IMR-90 (cell line): ENCODE data around the gene TSHB. TPM values are rescaled to one million over a fixed set of nuclear protein-coding genes. Genes with fewer than 3 reads are reported as not detected.

Experiments used
- ATAC-seq: fragments of 200-7000 bp; cut with Tn5 transposase; 2 replicates; pipeline ENCODE4 v1.9.1; 2020; ENCODE audit warnings: low read depth, mild to moderate bottlenecking, moderate library complexity
- Bru-seq: library from RNA; stranded (reverse); fragments of 400-500 nt; gene quantifications from one replicate; lab custom pipeline; 2021; lab: Mats Ljungman, UMichigan
- BruChase-seq, 2 experiments: library from RNA; stranded (reverse); fragments of 400-500 nt; gene quantifications; one replicate each; lab custom pipeline; 2021; lab: Mats Ljungman, UMichigan
- BruUV-seq: library from RNA; stranded (reverse); fragments of 400-500 nt; replicated peaks from 2 replicates; lab custom pipeline; 2021; lab: Mats Ljungman, UMichigan
- CTCF ChIA-PET: fragments of 300-600 bp; formaldehyde crosslinking; extraction: SDS; loops from one replicate; lab custom pipeline; 2021; ENCODE audit warnings: antibody characterized with exemption; lab: Yijun Ruan, JAX
- POLR2A ChIA-PET: fragments of 300-600 bp; sonication (Branson Sonifier 250); formaldehyde crosslinking; loops from one replicate; lab custom pipeline; 2022; ENCODE audit warnings: antibody characterized with exemption; ENCODE audit not compliant: unreplicated experiment; lab: Charles Lee
- DNase-seq: peaks from one replicate; pipeline ENCODE4 v3.0.0; 2013
- H2AFZ ChIP-seq: replicated peaks from 2 replicates; pipeline ENCODE3; 2013; ENCODE audit warnings: low read length, mild to moderate bottlenecking; ENCODE audit not compliant: poor library complexity
- H2AK5ac ChIP-seq: 2 replicates; pipeline ENCODE4 v1.6.1; 2013; ENCODE audit warnings: low read depth, low read length, inconsistent platforms
- H2AK9ac ChIP-seq: replicated peaks from 2 replicates; pipeline ENCODE3; 2013; ENCODE audit warnings: mild to moderate bottlenecking, low read depth, low read length, moderate library complexity; ENCODE audit not compliant: poor library complexity
- H2BK120ac ChIP-seq: 2 replicates; pipeline ENCODE4 v1.6.1; 2013; ENCODE audit warnings: low read depth, low read length, inconsistent platforms
- H2BK15ac ChIP-seq: 3 replicates; pipeline ENCODE4 v1.6.1; 2013; ENCODE audit warnings: low read depth, low read length, inconsistent platforms
- H2BK20ac ChIP-seq: 2 replicates; pipeline ENCODE4 v1.6.1; 2013; ENCODE audit warnings: low read depth, mild to moderate bottlenecking, inconsistent platforms, low read length, moderate library complexity
- H2BK5ac ChIP-seq: 2 replicates; pipeline ENCODE4 v1.6.1; 2013; ENCODE audit warnings: mild to moderate bottlenecking, low read depth, low read length, inconsistent platforms; ENCODE audit not compliant: poor library complexity, severe bottlenecking
- H3K14ac ChIP-seq: replicated peaks from 2 replicates; pipeline ENCODE4 v1.6.1; 2013; ENCODE audit warnings: low read depth, low read length, inconsistent platforms
- H3K18ac ChIP-seq: 2 replicates; pipeline ENCODE4 v1.6.1; 2013; ENCODE audit warnings: low read depth, low read length, control low read depth
- H3K23ac ChIP-seq: 2 replicates; pipeline ENCODE4 v1.6.1; 2013; ENCODE audit warnings: low read depth, low read length, inconsistent platforms
- H3K27ac ChIP-seq: 2 replicates; pipeline ENCODE4 v1.5.1; 2013; ENCODE audit warnings: mild to moderate bottlenecking, control low read depth, low read length; ENCODE audit not compliant: insufficient read depth
- H3K27me3 ChIP-seq: 2 replicates; pipeline ENCODE4 v1.6.1; 2013; ENCODE audit warnings: low read length; ENCODE audit not compliant: control insufficient read depth, insufficient read depth
- H3K36me3 ChIP-seq: 2 replicates; pipeline ENCODE4 v1.6.1; 2013; ENCODE audit warnings: low read length, mixed read lengths; ENCODE audit not compliant: control insufficient read depth, insufficient read depth
- H3K4ac ChIP-seq: 2 replicates; pipeline ENCODE4 v1.6.1; 2013; ENCODE audit warnings: low read depth, low read length, inconsistent platforms
- H3K4me1 ChIP-seq: 2 replicates; pipeline ENCODE4 v1.6.1; 2013; ENCODE audit warnings: low read length, mixed read lengths; ENCODE audit not compliant: control insufficient read depth, insufficient read depth
- H3K4me2 ChIP-seq: 2 replicates; pipeline ENCODE4 v1.6.1; 2013; ENCODE audit warnings: low read depth, mild to moderate bottlenecking, control low read depth, low read length, moderate library complexity
- H3K4me3 ChIP-seq: 2 replicates; pipeline ENCODE4 v1.5.1; 2013; ENCODE audit warnings: low read depth, mild to moderate bottlenecking, control low read depth, low read length, moderate library complexity; ENCODE audit not compliant: insufficient read depth
- H3K56ac ChIP-seq: 2 replicates; pipeline ENCODE4 v1.6.1; 2013; ENCODE audit warnings: low read length, inconsistent platforms; ENCODE audit not compliant: insufficient read depth; ENCODE audit errors: extremely low read depth
- H3K79me1 ChIP-seq, 2 experiments: 2 replicates each; pipeline ENCODE4 v1.6.1; 2013; ENCODE audit warnings: low read length in 2 of 2, inconsistent platforms in 1 of 2, low read depth in 1 of 2
- H3K9ac ChIP-seq: 2 replicates; pipeline ENCODE4 v1.6.1; 2013; ENCODE audit warnings: low read depth, low read length, control low read depth
- H3K9me1 ChIP-seq: 2 replicates; pipeline ENCODE4 v1.6.1; 2013; ENCODE audit warnings: low read length, inconsistent platforms; ENCODE audit not compliant: insufficient read depth
- H3K9me3 ChIP-seq: 2 replicates; pipeline ENCODE4 v1.6.1; 2013; ENCODE audit warnings: low read length; ENCODE audit not compliant: control insufficient read depth, insufficient read depth
- H4K20me1 ChIP-seq: 2 replicates; pipeline ENCODE4 v1.6.1; 2013; ENCODE audit warnings: low read length, inconsistent platforms; ENCODE audit not compliant: insufficient read depth
- H4K5ac ChIP-seq: 2 replicates; pipeline ENCODE4 v1.6.1; 2013; ENCODE audit warnings: mild to moderate bottlenecking, low read depth, low read length, control low read depth
- H4K8ac ChIP-seq, 2 experiments: 2 replicates each; pipeline ENCODE4 v1.6.1; 2013; ENCODE audit warnings: low read depth in 2 of 2, low read length in 2 of 2, control low read depth in 1 of 2, inconsistent platforms in 1 of 2
- H4K91ac ChIP-seq: 2 replicates; pipeline ENCODE4 v1.6.1; 2013; ENCODE audit warnings: low read depth, low read length, inconsistent platforms; ENCODE audit not compliant: insufficient read depth
- BHLHE40 ChIP-seq: fragments of 150-350 bp; IDR thresholded peaks from 2 replicates; pipeline ENCODE4 v1.6.1; 2016; ENCODE audit warnings: mild to moderate bottlenecking, low read depth, low read length
- CHD1 ChIP-seq: IDR thresholded peaks from 2 replicates; pipeline ENCODE4 v1.6.1; 2012; ENCODE audit warnings: low read depth, low read length, improper control_type of control experiment
- NFE2L2 ChIP-seq: fragments of 150-350 bp; IDR thresholded peaks from 2 replicates; pipeline ENCODE4 v1.6.1; 2016; ENCODE audit warnings: low read depth, mild to moderate bottlenecking, low read length
- POLR2A ChIP-seq: IDR thresholded peaks from 2 replicates; pipeline ENCODE4 v1.6.1; 2012; ENCODE audit warnings: mild to moderate bottlenecking, low read depth, low read length
- RFX5 ChIP-seq: IDR thresholded peaks from 2 replicates; pipeline ENCODE4 v1.8.0; 2012; ENCODE audit warnings: low read depth, mild to moderate bottlenecking, low read length, moderate library complexity
- SMC3 ChIP-seq: fragments of 150-350 bp; IDR thresholded peaks from 2 replicates; pipeline ENCODE4 v1.6.1; 2016; ENCODE audit warnings: low read depth, mild to moderate bottlenecking, antibody characterized with exemption, low read length, moderate library complexity
- dilution Hi-C: fragments of 300-500 bp; cut with HindIII; formaldehyde crosslinking; loops from one replicate; pipeline ENCODE4 v1.14.3; 2018; ENCODE audit warnings: low sequenced_read_pairs; ENCODE audit not compliant: unreplicated experiment
- in situ Hi-C: fragments of 300-500 bp; cut with MboI; formaldehyde crosslinking; loops from 3 replicates; pipeline ENCODE4 v1.14.3; 2019; ENCODE audit warnings: low sequenced_read_pairs, inconsistent platforms, mixed read lengths
- intact Hi-C: fragments of 100-400 bp; cut with micrococcal nuclease; formaldehyde crosslinking; loops from 2 replicates; pipeline ENCODE4 v1.10.0; 2022
- long read RNA-seq: library from polyadenylated mRNA; unstranded; transcript quantifications from one replicate; pipeline ENCODE4 v2.0.0, GENCODE V29; 2021; ENCODE audit not compliant: unreplicated experiment
- polyA plus RNA-seq, 3 experiments: library from polyadenylated mRNA; depleted of rRNA; stranded (reverse); fragments of >200 nt; gene quantifications; 2 replicates each; pipeline ENCODE4 v1.2.3, GENCODE V29; 2012; ENCODE audit warnings: low replicate concordance in 1 of 3
- total RNA-seq: library from RNA; depleted of rRNA; stranded (reverse); fragments of >200 nt; gene quantifications from 2 replicates; pipeline ENCODE4 v1.2.3, GENCODE V29; 2012; rRNA removed
- TF ChIP-seq, protein P1 (sequence below): conservative IDR thresholded peaks from 2 replicates; pipeline ENCODE4 v1.5.1; 2012; ENCODE audit warnings: mild to moderate bottlenecking, low read depth, low read length, improper control_type of control experiment
- TF ChIP-seq, protein P2 (sequence below): fragments of 150-350 bp; IDR thresholded peaks from 2 replicates; pipeline ENCODE4 v1.6.1; 2016; ENCODE audit warnings: low read depth, mild to moderate bottlenecking, low read length, moderate library complexity, borderline replicate concordance

Gene TSHB
- not detected in 2 replicates for total RNA-seq
- not detected in 2 replicates for polyA plus RNA-seq (2012; rRNA removed)
- polyA plus RNA-seq (2012; cell fraction: cytosol; rRNA removed), result not detected in 2 replicates
- not detected in 2 replicates for polyA plus RNA-seq (2012; cell fraction: nucleus; rRNA removed; ENCODE audit: low replicate concordance)
- Bru-seq, nascent RNA, result not detected
- BruChase-seq, experiment 1, labeled RNA remaining after a 6-hour chase, result not detected
- not detected for BruChase-seq, experiment 2, labeled RNA remaining after a 2-hour chase
- long read RNA-seq, result 0 reads

DNA sequence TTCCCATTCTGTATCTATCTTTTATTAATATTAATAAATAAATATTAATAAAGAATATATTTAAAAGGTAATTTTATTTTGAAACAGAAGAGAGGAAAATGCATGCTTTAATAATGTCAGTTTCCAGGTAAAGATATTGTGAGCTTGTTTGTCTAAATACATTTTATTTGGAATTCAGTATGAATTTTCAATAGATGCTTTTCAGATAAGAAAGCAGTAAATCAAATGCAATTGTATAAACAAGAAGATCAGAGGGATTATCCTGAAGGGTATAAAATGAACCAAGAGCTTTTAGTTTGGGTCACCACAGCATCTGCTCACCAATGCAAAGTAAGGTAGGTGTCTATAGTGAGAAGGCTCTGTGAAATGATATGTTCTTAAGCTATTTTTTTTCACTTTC is at the start of gene TSHB:
TSS of gene TSHB (plus strand) at position 301 of the 400 bp plus-strand sequence. CDS start 3,537 bp downstream, outside the sequence.
- no TSS peak for BruUV-seq
- Histone ChIP-seq H4K20me1 (no peaks in the 10 kb centered on the region), H3K9me1 (no peaks in the 10 kb centered on the region), H2AK5ac (no peak within 1 kb of the TSS), H3K4me2 (no peak within 1 kb of the TSS), H4K5ac (no peak within 1 kb of the TSS), H3K14ac (no peak within 1 kb of the TSS), H3K9me3 (no peaks in the 10 kb centered on the region), H2BK5ac (no peak within 1 kb of the TSS), H3K4me1 (no peaks in the 10 kb centered on the region), H2AK9ac (no peak within 1 kb of the TSS), H3K23ac (no peak within 1 kb of the TSS), H3K56ac (no peak within 1 kb of the TSS), H2BK120ac (no peak within 1 kb of the TSS), H2AFZ (no peak within 1 kb of the TSS), H3K36me3 (no peaks in the 10 kb centered on the region), H3K9ac (no peak within 1 kb of the TSS), H3K4ac (no peak within 1 kb of the TSS), H3K27me3 (no peaks in the 10 kb centered on the region; the same call in 1 of the 2 replicates), H2BK20ac (no peak within 1 kb of the TSS), H3K79me1 (no peaks in the 10 kb centered on the region), H4K91ac (no peak within 1 kb of the TSS), H3K18ac (no peak within 1 kb of the TSS), H3K27ac (no peak within 1 kb of the TSS), H2BK15ac (no peak within 1 kb of the TSS), H4K8ac (no peak within 1 kb of the TSS), H3K4me3 (no peak within 1 kb of the TSS)
- TF ChIP-seq NFE2L2 (no peak), RFX5 (no peak), BHLHE40 (no peak), CHD1 (no peak), SMC3 (no peak), POLR2A (no peak)
- TF ChIP-seq, protein P1, sequence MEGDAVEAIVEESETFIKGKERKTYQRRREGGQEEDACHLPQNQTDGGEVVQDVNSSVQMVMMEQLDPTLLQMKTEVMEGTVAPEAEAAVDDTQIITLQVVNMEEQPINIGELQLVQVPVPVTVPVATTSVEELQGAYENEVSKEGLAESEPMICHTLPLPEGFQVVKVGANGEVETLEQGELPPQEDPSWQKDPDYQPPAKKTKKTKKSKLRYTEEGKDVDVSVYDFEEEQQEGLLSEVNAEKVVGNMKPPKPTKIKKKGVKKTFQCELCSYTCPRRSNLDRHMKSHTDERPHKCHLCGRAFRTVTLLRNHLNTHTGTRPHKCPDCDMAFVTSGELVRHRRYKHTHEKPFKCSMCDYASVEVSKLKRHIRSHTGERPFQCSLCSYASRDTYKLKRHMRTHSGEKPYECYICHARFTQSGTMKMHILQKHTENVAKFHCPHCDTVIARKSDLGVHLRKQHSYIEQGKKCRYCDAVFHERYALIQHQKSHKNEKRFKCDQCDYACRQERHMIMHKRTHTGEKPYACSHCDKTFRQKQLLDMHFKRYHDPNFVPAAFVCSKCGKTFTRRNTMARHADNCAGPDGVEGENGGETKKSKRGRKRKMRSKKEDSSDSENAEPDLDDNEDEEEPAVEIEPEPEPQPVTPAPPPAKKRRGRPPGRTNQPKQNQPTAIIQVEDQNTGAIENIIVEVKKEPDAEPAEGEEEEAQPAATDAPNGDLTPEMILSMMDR, result no peak
- TF ChIP-seq, protein P2, sequence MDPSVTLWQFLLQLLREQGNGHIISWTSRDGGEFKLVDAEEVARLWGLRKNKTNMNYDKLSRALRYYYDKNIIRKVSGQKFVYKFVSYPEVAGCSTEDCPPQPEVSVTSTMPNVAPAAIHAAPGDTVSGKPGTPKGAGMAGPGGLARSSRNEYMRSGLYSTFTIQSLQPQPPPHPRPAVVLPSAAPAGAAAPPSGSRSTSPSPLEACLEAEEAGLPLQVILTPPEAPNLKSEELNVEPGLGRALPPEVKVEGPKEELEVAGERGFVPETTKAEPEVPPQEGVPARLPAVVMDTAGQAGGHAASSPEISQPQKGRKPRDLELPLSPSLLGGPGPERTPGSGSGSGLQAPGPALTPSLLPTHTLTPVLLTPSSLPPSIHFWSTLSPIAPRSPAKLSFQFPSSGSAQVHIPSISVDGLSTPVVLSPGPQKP, result no peak
- POLR2A ChIA-PET, result no interaction called here
- DNase-seq (no peak), ATAC-seq (no peak)
- CTCF ChIA-PET, result no interaction called here
- dilution Hi-C loops, result no loop called here
- intact Hi-C loops, result loop anchor here (5.0 kb wide), 1 partner anchor 42 kb away; no protein-coding TSS in a partner anchor
- in situ Hi-C loops, result no loop called here
